HG03442 (cell line): ENCODE data around the gene TMCC2.

Experiments used
- ATAC-seq: cut with Tn5 transposase; IDR thresholded peaks from one replicate; pipeline ENCODE4 v1.9.1; 2021; ENCODE audit warnings: mild to moderate bottlenecking, moderate library complexity; ENCODE audit not compliant: unreplicated experiment

Gene TMCC2

DNA sequence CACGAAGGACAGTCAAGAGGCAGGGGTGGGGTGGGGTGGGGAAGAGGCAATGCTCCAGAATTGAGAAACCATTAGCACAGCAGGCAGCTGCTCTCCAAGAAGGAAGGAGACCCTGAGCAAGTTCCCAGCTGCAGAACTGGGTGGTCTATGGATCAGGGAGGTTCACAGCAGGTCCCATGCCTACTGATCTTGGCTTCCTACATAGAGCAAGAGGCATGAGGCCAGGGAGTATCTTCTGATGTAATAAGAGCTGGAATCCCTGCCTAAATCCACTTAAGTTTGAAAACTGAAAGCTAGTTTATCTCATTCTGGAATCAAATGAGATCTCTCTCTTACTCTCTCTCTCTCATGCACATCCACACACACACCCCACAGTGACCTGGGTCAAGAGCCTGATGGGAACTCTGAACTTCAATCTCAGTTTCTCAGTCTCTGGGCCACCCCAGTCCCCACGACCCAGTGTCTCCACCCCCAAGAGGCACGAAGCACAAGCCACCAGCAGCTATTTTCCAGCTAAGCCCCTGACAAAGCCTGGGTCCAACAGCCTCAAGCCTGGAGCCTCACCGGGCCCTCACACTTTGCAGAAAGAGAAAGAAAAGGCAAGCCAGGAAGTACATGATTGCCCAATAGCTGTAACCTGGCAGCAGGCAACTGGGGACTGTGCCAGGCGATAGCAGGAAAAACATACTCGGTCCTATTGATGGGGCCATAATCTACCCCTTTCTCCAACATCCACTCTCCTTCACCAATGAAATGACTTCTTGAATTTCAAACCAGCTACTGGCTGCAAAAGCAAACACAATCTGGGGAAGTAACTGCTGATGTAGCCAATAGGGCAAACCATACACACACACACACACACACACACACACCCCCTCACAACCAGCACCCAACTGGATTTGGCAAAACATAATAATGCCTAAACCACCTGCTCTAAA, 91.6 kb downstream of the TMCC2 start:
- no peak for ATAC-seq

DNA sequence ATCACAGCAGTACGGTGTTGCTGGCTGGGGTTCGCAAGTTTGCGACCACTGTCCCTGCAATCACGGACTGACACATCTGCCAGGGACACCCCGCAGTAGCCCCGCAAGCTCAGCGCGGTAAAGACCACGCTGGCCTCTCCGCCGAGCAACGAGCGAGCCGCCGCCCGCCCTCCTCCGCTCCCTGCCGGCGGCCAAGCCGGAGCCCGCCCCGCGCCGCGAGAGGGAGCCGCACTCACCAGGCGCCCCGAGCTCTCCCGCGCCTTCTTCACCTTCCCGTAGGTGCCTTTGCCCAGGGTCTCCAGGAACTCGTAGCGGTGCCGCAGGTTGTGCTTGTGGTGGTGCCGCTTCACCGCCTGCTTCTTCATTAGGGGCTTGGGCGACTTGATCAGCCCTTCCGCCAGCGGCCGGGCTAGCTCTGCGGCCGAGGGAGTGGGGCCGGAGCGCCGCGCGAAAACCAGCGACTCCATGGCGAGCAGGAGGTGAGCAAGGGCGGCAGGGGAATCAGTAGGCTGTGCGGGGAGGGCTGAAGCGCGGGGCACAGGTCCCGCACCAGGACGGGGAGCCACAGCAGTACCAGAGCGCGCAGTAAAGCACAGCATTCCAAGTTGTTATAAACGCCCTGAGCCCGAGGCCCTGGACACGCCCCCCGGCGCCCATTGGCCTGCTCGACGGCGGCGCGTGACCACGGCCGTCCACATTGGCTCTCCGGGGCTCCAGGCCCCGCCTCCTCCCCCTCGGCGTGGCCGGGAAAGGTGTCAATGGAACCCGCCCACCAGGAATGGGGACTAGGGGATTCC, 93.6 kb downstream of the TMCC2 start, which contains the start of gene NUAK2:
Gene NUAK2 (minus strand): TSS at position 584 of the 797 bp plus-strand sequence. CDS start 117 bp downstream, at position 467.
- ATAC-seq, result peak; percentile 47

DNA sequence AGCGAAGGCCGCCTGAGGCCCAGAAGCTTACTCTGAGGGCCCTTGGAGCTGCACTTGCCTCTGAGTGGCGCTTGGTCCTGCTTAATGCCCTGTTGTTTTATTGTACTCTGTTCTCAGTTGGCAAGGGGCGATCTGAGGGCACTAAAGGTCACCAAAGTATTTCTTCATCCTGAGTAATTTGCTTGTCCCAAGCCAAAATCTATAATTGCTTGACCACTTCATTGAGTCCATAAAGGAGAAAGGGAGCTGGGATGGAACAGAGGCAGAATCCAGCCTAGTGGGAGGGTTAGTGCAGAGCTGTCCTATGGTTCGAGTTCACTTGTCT, 94.2 kb downstream of the TMCC2 start:
- ATAC-seq, result no peak
